ENCODE data around the gene LIPA. TPM values are rescaled to one million over a fixed set of nuclear protein-coding genes. Genes with fewer than 3 reads are reported as not detected.

The LIPA gene
- total RNA-seq, 1 donor from 2014 or later = 70.2 TPM

DNA sequence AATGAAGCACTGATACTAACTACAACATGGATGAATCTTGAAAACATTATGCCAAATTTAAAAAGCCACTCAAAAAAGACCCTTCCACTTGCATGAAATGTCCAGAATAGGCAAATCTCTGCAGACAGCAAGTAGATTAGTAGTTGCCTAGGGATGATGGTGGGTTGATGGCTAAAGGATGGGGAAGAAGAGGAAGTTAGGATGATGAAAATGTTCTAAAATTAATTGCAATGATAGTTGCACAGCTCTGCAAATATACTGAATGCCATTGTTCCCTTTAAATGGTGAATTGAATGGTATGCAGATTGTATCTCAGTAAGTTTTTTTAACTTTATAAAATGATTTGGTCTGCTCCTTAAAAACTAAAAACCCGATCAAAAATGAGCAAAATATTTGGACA, 7.3 kb upstream of the LIPA start:
- H3K36me3 Mint-ChIP-seq (ENCODE audit: low read depth, unreplicated experiment) = no peaks in the 10 kb centered on the region
- no peak overlapping the region for H3K27ac Mint-ChIP-seq (ENCODE audit: unreplicated experiment)
- Histone ChIP-seq H4K20me1 (ENCODE audit: insufficient read depth, low read length) (no peaks in the 10 kb centered on the region), H3K9me3 (ENCODE audit: insufficient read depth, low read depth, low read length) (no peaks in the 10 kb centered on the region), H3K27ac (ENCODE audit: low read depth, low read length) (no peak overlapping the region), H2AFZ (ENCODE audit: low read depth, low read length) (no peak overlapping the region), H3K36me3 (ENCODE audit: insufficient read depth, low read length) (no peaks in the 10 kb centered on the region), H3K27me3 (ENCODE audit: insufficient read depth, low read length) (peaks cover 7% of the 10 kb centered on the region), H3K4me1 (ENCODE audit: insufficient read depth, low read length) (peaks cover 7% of the 10 kb centered on the region), H3K4me2 (ENCODE audit: low read length) (no peak overlapping the region), H3K9ac (ENCODE audit: low read length) (no peak overlapping the region), H3K79me2 (ENCODE audit: insufficient read depth, low read length) (no peaks in the 10 kb centered on the region), H3K4me3 (ENCODE audit: insufficient read depth, low read depth, low read length) (no peak overlapping the region)
- DNase-seq (ENCODE audit: low read depth) = no peak
- peaks cover 5% of the 10 kb centered on the region for H3K9me3 Mint-ChIP-seq (ENCODE audit: unreplicated experiment)
- H3K4me1 Mint-ChIP-seq (ENCODE audit: low read depth, unreplicated experiment) = peaks cover 19% of the 10 kb centered on the region
- FAIRE-seq = no peak
- H3K27me3 Mint-ChIP-seq (ENCODE audit: low read depth, unreplicated experiment) = no peaks in the 10 kb centered on the region
- H3K4me3 Mint-ChIP-seq (ENCODE audit: unreplicated experiment) = no peak overlapping the region
- TF ChIP-seq EZH2 (IDR thresholded peaks at IDR 0.05; ENCODE audit: insufficient read depth, low read length) = no peak
- TF ChIP-seq, protein P1, sequence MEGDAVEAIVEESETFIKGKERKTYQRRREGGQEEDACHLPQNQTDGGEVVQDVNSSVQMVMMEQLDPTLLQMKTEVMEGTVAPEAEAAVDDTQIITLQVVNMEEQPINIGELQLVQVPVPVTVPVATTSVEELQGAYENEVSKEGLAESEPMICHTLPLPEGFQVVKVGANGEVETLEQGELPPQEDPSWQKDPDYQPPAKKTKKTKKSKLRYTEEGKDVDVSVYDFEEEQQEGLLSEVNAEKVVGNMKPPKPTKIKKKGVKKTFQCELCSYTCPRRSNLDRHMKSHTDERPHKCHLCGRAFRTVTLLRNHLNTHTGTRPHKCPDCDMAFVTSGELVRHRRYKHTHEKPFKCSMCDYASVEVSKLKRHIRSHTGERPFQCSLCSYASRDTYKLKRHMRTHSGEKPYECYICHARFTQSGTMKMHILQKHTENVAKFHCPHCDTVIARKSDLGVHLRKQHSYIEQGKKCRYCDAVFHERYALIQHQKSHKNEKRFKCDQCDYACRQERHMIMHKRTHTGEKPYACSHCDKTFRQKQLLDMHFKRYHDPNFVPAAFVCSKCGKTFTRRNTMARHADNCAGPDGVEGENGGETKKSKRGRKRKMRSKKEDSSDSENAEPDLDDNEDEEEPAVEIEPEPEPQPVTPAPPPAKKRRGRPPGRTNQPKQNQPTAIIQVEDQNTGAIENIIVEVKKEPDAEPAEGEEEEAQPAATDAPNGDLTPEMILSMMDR (IDR thresholded peaks at IDR 0.05; ENCODE audit: insufficient read depth, low read depth, low read length) = no peak

DNA sequence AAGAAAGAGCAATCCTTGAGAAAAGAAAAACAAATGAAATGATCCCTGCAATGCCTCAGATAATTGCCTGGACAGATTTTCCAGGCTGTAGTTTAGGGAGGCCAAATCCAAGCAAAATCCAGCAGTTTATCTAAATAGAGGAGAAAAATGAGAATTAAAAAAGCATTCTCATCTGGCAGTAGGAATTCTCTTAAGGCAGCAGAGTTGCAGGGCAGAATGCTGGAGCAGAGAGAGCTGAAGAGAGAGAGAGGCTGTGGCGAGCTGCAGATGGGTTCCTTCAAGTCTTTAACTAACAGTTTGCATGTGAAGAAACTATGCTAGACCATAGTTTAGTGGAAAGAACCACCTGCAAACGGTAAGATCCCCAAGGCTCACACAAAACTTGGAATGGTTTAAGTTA, 6.0 kb upstream of the LIPA start:
- no peaks in the 10 kb centered on the region for H4K20me1 ChIP-seq (ENCODE audit: insufficient read depth, low read length)
- FAIRE-seq = no peak
- no peak overlapping the region for H3K4me3 ChIP-seq (ENCODE audit: insufficient read depth, low read depth, low read length)
- H3K9me3 ChIP-seq (ENCODE audit: insufficient read depth, low read depth, low read length) = no peaks in the 10 kb centered on the region
- no peak overlapping the region for H3K4me2 ChIP-seq (ENCODE audit: low read length)
- H2AFZ ChIP-seq (ENCODE audit: low read depth, low read length) = no peak overlapping the region
- no peaks in the 10 kb centered on the region for H3K79me2 ChIP-seq (ENCODE audit: insufficient read depth, low read length)
- TF ChIP-seq, protein P1 (IDR thresholded peaks at IDR 0.05; ENCODE audit: insufficient read depth, low read depth, low read length) = no peak
- TF ChIP-seq EZH2 (IDR thresholded peaks at IDR 0.05; ENCODE audit: insufficient read depth, low read length) = no peak
- H3K27me3 ChIP-seq (ENCODE audit: insufficient read depth, low read length) = peaks cover 7% of the 10 kb centered on the region
- no peak overlapping the region for H3K9ac ChIP-seq (ENCODE audit: low read length)
- peaks cover 7% of the 10 kb centered on the region for H3K4me1 ChIP-seq (ENCODE audit: insufficient read depth, low read length)
- no peak overlapping the region for H3K27ac ChIP-seq (ENCODE audit: low read depth, low read length)
- peaks cover 19% of the 10 kb centered on the region for H3K4me1 Mint-ChIP-seq (ENCODE audit: low read depth, unreplicated experiment)
- no peaks in the 10 kb centered on the region for H3K27me3 Mint-ChIP-seq (ENCODE audit: low read depth, unreplicated experiment)
- no peaks in the 10 kb centered on the region for H3K36me3 ChIP-seq (ENCODE audit: insufficient read depth, low read length)
- no peak overlapping the region for H3K4me3 Mint-ChIP-seq (ENCODE audit: unreplicated experiment)
- H3K36me3 Mint-ChIP-seq (ENCODE audit: low read depth, unreplicated experiment) = no peaks in the 10 kb centered on the region
- no peak for DNase-seq (ENCODE audit: low read depth)
- peaks cover 5% of the 10 kb centered on the region for H3K9me3 Mint-ChIP-seq (ENCODE audit: unreplicated experiment)
- no peak overlapping the region for H3K27ac Mint-ChIP-seq (ENCODE audit: unreplicated experiment)

DNA sequence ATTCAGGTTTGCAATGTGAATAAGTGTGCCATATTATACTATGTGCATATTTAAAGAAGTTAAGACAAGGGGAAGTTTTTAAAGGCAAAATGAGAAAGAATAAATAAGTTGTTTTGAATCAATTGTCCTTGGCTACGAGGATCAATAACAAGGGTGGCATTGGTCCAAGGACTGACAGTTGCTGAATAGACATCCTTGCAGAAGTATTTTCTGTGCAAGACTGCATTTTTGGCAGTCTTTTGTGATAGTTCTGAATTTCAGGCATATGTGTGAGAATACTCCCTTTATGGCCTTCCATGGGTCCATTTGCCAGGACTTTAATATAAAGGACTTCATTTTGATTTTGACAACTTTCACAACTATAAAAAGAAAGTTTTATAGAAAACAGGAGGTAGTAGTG, 5.4 kb upstream of the LIPA start:
- no peak for DNase-seq (ENCODE audit: low read depth)
- Histone ChIP-seq H3K27ac (ENCODE audit: low read depth, low read length) (no peak overlapping the region), H3K36me3 (ENCODE audit: insufficient read depth, low read length) (no peaks in the 10 kb centered on the region), H3K9ac (ENCODE audit: low read length) (no peak overlapping the region), H3K4me1 (ENCODE audit: insufficient read depth, low read length) (peaks cover 1% of the 10 kb centered on the region), H3K9me3 (ENCODE audit: insufficient read depth, low read depth, low read length) (no peaks in the 10 kb centered on the region), H4K20me1 (ENCODE audit: insufficient read depth, low read length) (no peaks in the 10 kb centered on the region), H3K4me2 (ENCODE audit: low read length) (no peak overlapping the region), H3K79me2 (ENCODE audit: insufficient read depth, low read length) (no peaks in the 10 kb centered on the region), H2AFZ (ENCODE audit: low read depth, low read length) (no peak overlapping the region), H3K4me3 (ENCODE audit: insufficient read depth, low read depth, low read length) (no peak overlapping the region), H3K27me3 (ENCODE audit: insufficient read depth, low read length) (peaks cover 7% of the 10 kb centered on the region)
- H3K4me1 Mint-ChIP-seq (ENCODE audit: low read depth, unreplicated experiment) = peaks cover 13% of the 10 kb centered on the region
- H3K27ac Mint-ChIP-seq (ENCODE audit: unreplicated experiment) = no peak overlapping the region
- TF ChIP-seq, protein P1 (IDR thresholded peaks at IDR 0.05; ENCODE audit: insufficient read depth, low read depth, low read length) = no peak
- no peak for TF ChIP-seq EZH2 (IDR thresholded peaks at IDR 0.05; ENCODE audit: insufficient read depth, low read length)
- no peaks in the 10 kb centered on the region for H3K36me3 Mint-ChIP-seq (ENCODE audit: low read depth, unreplicated experiment)
- H3K4me3 Mint-ChIP-seq (ENCODE audit: unreplicated experiment) = no peak overlapping the region
- no peaks in the 10 kb centered on the region for H3K27me3 Mint-ChIP-seq (ENCODE audit: low read depth, unreplicated experiment)
- H3K9me3 Mint-ChIP-seq (ENCODE audit: unreplicated experiment) = peaks cover 5% of the 10 kb centered on the region
- no peak for FAIRE-seq

Measured in astrocyte (in vitro differentiated cells and primary cell).